OCI-LY3 (cell line): Measurements from ENCODE around the gene GADL1.

Experiments used
- EZH2phosphoT487 ChIP-seq: fragments of 200-600 bp; shearing (Covaris generic); IDR thresholded peaks from 2 replicates; pipeline ENCODE4 v1.6.1; 2018; ENCODE audit warnings: antibody characterized with exemption, mixed run types, low read depth
- TF ChIP-seq, protein P1 (sequence below): fragments of 200-600, 300-600 bp; sonication (generic); IDR thresholded peaks from 2 replicates; pipeline ENCODE4 v1.5.1; 2014; ENCODE audit warnings: antibody characterized with exemption, low read length, low read depth

DNA sequence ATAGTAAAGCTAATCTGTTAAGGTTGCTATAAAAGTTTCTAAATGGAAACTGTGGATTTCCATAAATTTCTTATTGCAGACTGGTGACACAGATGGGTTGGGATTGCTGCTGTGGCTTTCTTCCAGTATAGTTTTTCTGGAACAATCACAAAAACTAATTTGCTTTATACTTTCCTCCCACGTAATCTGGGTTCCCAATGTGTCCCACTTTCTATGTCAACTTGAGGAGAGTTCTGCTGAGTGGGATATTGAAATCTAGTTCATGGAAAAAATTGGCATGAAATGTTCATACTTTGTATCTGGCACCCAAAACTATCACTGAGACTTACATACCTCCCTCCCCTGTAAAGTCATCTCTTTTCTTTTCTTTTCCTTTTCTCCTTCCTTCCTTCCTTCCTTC lies 161.3 kb downstream of the GADL1 start:
- TF ChIP-seq, protein P1, sequence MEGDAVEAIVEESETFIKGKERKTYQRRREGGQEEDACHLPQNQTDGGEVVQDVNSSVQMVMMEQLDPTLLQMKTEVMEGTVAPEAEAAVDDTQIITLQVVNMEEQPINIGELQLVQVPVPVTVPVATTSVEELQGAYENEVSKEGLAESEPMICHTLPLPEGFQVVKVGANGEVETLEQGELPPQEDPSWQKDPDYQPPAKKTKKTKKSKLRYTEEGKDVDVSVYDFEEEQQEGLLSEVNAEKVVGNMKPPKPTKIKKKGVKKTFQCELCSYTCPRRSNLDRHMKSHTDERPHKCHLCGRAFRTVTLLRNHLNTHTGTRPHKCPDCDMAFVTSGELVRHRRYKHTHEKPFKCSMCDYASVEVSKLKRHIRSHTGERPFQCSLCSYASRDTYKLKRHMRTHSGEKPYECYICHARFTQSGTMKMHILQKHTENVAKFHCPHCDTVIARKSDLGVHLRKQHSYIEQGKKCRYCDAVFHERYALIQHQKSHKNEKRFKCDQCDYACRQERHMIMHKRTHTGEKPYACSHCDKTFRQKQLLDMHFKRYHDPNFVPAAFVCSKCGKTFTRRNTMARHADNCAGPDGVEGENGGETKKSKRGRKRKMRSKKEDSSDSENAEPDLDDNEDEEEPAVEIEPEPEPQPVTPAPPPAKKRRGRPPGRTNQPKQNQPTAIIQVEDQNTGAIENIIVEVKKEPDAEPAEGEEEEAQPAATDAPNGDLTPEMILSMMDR: no peak
- TF ChIP-seq EZH2phosphoT487: no peak
